Activated CD4-positive, CD25-positive, alpha-beta regulatory T cell treated with anti-CD3 and anti-CD28 coated beads, Interleukin-2, amount 50 U/mL, for 16 hours (primary cell): Measurements from ENCODE around the gene EMC6.
"Not testable (repeated sequence)": the region's sequence is repeated elsewhere in the genome, so short reads cannot be mapped to it uniquely, and the experiment has no call there.

Source experiments
- DNase-seq: peaks from one replicate; pipeline ENCODE4 v3.0.0-alpha.2; 2020; ENCODE audit warnings: low read depth, low spot score

The EMC6 gene

DNA sequence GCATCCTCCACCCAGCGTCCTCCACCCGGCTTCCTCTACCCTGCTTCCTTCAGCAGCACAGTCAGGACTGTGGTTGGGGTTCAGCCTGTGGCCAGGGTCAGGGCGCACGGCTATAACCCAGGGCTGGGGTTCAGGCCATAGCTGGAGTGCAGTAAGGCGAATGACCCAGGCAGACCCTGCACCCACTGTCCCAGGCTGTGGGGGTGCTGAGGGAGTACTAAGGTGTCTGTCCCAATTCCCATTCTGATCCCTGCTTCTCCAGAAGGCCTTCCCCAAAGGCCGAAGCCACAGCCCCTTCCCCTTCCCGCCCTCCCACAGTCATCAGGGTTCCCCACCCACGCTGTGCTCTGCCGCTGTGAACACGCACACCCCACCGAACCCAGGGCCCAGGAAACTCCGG lies 12.4 kb downstream of the EMC6 start:
- DNase-seq, result no peak

DNA sequence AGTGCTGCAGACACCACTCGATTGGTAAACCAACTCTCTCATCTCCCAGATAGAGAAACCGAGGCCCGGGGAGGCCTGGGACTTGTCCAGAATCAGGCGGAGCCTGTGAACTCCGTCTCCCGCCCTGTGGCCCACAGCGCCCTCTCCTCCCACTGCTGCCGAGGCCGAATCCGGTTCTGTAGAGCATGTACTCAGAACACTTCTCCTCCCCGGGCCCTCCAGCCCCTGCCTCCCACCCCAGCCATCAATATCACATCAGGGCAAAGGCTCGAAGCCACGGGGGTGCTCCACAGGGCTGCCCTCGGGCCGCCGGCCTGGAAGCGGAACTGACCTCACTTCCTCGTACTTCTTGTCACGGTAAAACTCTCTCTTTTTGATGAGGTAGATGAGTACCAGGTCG lies 13.0 kb downstream of the EMC6 start:
- no peak for DNase-seq

DNA sequence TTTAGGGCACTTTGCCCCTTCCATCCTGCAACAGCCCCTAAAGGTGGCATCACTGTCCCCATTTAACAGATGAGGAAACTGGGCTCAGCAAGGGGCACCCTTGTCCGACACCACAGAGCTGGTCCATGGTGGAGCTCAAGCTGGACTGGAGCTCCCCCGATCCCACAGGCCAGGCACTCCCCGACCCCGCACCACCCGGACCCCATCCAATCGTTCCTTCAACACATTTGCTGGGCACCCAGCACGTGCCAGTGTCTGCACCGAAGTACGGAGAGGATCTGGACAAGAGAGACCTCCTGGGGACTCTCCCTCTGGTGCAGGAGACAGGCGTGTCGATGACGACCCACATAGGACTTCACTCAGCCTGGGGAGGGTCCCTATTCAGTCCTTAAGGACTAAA lies 13.4 kb downstream of the EMC6 start:
- DNase-seq, result no peak

DNA sequence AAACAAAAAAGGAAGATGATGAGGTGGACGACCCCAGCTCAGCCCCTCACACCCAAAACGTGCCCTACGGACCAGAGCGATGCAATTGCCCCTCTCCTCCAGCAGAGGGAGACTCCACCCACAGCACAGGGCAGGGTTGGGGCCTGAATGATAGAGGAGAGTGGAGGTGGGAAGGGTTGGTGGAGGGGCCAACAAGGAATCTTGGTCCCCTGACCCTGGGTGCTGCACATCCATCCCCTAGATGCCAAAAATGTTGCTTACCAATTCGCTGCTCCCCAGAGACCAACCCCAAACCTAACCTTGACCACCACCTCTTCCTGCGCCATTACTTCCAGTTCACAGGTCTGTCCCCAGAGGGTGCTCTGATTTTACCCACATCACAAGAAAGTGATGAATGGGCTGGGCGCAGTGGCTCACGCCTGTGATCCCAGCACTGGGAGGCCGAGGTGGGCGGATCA lies 14.5 kb downstream of the EMC6 start:
- DNase-seq, result no peak

DNA sequence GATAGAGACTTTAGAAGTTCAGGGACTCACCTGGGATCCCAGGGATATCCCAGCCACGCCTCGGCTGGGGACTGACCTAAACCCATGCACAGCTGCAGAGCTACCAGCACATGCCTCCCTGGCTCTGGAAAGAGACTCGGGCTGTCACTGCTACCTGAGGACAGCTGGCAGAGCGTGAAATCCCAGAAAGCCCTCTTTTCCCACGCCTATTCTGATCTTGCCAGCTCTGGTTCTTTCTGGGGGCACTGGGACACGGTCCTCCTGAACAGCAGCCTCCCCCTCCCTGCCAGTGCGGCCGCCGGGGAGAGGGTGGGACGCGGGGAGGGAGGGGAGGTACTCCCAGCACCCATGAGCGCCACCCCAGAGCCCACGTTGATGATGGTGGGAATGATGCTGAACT lies 16.6 kb downstream of the EMC6 start:
- no peak for DNase-seq

DNA sequence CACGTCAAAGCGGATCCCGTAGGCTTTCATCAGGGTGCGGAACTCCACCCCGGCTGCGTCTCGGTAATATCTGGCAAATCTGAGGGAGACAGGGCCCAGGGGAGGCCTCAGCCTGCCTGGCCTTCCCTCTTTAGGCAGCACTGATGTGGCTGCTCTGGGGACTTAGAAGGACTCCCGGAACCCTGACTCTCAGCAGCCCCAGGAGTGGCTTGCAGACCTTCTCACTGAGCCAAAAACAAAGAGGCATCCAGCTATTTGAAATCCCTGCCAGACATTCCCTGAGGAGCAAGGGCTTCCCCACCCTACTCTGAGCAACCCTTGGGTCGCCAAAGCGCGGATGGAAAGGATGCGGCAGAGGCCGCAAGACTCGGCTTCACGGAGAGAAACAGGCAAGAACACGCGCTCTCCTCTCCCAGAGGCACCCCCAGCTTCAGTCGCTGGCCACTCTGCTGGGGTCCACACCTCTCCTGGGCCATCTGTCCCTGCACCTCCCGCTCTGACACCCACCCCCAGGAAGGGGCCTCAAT lies 19.5 kb downstream of the EMC6 start:
- no peak for DNase-seq

DNA sequence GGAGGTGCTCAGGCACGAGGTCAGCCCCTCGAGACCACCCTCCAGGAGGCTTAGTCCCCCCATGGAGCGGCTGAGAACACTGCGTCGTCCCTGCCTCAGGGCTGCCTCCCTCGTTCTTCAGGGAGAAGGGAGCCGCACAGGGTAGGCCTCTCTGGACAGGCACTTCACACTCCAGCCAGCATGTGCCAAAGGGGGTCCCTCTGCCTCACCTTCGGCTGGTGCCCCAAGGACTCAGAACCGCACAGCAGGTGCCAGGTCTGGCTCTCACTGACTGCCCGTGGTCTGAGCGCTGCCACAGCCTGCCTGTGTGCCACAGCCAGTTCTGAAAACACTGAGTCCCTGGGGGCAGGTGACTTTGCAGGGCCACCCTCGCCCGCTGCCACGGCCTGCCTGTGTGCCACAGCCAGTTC lies 20.2 kb downstream of the EMC6 start:
- DNase-seq, result no peak

DNA sequence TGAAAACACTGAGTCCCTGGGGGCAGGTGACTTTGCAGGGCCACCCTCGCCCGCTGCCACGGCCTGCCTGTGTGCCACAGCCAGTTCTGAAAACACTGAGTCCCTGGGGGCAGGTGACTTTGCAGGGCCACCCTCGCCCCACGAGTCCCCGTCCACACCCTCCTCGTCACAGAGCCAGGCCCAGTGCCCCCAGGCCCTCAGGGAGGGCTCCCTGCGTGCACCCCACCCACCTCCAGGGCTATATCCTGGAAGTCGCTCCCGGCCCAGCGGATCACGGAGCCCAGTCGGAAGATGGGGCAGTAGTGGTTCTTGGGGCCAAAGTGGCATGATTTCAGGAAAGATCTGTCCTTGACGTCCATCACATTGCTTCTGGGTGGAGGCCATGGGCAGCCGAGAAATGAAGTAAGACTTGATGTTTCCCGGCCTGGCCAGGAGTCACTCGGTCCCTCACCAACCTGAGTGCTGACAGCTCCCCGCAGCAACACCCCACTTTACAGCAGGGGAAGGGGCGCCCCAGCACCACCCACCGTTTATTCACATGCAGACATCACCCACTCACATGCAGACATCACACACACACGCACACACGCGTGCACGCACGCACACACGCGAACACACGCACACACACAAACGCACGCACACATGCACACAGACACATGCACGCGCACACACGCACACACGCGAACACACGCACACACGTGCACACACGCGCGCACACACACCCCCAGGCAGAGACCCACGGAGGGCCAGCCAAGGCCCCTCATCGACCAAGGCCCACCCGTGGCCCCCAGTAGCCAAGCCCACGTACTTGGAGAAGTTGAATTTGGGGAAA lies 20.9 kb downstream of the EMC6 start:
- no peak for DNase-seq

DNA sequence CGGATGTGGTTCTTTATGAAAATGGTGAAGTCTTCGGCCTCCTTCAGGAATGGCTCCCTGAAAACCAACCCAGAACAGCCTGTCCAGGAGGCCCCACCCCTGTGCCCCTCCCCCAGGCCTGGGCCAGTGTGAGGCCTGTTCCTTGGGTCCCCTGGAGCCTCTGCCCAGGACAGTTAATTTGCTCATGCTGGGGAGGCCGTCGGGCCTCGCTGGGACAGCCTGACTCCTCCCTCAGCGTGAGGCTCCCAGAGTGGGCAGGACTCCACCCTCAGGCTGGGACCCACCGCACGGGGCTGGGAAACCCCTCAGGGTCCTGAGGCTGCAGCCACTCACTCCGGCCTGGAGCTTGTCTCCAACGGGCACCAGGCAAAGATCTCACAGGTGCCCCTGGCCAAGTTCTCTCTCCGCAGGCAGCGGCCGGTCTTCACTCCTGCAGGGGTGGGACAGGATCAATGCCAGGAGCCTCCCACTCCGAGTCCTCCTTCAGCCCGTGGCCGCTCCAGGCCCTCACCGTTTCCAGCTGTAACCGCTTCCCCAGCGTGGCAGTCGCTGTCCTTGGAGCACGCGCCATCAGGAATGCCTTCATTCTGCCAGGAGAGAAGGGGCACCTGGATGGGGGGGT lies 21.6 kb downstream of the EMC6 start:
- no peak for DNase-seq

DNA sequence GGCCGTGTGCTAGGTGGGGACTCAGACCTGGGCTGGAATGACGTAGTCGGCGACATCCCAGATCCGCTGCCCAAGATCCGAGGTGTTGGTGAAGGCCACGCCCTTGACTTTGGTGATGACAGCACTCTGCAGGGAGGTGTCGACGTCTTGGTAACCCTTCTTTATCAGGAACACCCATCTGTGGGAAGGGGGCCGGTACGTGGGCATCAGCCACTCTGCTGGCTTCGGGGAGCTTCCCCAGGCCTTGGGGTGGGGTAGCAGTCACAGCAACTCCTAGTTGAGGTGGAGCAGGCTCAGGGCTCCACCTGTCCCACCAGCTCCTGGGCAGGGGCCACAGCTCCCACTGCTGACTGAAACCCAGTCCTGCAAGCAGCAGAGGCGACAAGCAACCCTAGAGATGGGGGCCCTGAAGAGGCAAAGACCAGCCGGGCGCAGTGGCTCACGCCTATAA lies 23.0 kb downstream of the EMC6 start:
- no peak for DNase-seq

DNA sequence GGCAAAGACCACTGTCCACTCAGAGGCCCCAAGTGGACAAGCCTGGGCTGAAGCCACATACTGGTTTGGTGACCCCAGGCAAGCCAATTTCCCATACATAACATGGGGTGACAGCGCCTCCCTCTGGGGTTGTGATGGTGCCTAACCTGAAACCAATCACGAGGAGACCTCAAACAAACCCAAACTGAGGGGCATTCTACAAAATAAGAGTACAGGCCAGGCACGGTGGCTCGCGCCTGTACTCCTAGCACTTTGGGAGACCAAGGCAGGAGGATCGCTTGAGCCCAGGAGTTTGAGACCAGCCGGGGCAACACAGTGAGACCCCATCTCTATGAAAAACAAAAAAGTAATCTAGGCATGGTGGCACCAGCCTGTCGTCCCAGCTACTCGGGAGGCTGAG lies 23.7 kb downstream of the EMC6 start:
- DNase-seq, result no peak

DNA sequence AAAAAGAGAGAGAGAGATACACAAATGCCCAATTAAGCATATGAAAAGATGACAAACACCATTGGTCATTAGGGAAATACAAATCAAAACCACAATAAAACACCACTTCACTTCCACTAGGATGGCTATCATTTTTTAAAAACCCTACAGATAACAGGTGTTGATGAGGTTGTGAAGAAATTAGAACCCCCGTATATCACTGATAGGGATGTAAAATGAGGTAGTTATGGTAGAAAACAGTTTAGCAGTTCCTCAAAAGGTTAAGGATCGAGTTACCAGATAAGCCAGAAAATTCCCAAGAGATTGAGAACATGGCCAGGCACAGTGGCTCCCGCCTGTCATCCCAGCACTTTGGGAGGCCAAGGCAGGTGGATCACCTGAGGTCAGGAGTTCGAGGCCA lies 24.5 kb downstream of the EMC6 start:
- DNase-seq, result no peak

DNA sequence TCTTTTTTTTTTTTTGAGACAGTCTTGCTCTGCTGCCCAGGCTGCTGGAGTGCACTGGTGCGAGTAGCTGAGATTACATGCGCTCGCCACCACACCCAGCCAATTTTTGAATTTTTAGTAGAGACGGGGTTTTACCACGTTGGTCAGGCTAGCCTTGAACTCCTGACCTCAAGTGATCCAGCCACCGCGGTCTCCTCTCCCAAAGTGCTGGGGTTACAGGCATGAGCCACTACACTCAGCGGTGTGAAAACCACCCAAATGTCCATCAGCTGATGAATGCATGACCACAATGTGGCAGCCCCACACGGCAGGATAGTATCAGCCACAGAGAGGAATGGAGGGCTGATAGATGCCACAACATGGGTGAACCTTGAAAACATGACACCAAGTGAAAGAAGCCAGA lies 25.2 kb downstream of the EMC6 start:
- DNase-seq, result no peak

DNA sequence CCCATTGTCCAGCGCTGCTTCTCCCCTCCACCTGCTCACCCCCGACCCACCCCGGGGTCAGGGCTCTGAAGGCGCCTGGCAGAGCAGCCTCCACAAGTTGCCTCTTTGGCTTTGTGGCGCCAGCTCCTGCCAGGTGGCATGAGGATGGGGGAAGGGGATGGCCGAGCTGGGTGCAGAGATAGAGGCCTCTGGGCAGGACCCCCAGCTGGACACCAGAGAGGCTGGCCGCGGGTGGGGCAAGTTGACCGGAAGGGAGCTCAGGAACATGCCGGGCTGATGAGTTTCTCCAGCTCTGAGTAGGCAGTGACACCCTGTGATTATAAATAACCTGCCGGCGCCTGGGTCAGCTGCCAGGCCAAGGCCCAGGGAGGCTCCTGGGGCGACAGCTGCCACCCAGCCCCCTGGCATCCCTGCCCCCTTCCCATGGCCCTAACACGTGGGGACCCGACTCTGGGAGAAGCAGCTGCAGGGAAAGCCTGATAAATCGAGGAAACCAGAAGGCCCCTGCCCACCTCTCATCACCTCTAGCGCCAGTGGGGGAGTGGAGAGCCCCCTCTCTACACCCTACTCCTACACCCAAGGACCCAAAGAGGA lies 26.6 kb downstream of the EMC6 start:
- no peak for DNase-seq

DNA sequence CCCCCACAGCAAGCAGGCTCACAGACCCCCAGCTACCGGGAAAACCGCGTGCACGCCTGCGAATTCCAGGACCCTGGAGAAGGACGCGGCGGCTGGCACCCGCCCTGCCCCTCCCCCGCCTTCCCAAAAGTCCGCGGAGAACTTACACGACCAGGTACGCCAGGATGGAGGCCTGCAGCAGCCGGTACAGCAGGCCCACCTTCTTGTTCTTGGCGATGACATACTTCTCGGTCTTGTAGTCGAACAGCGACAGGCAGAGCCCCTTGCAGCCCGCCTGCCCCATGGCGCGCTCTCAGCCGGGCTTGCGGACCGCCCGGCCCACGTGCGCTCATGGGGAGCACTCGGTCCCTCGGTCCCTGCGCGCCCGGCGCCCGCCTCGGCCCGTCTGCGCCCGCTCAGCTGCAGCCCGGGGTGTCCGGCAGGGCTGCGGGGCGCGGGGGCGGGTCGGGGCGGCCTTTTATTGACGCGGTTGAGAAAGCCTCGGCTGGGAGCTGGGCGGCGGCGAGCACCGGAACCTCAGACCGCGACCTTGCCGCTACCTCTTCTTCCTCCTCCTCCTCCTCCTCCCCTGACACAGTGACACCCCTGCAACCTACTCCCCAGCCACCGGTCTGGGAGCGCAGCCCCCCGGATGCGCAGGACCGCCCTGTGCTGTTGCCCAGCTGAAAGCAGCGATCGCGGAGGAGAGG lies 27.3 kb downstream of the EMC6 start, which contains the start of gene P2RX5:
Gene P2RX5 (minus strand): TSS at position 433 of the 689 bp plus-strand sequence. CDS start 150 bp downstream, at position 283.
- DNase-seq, result no peak

DNA sequence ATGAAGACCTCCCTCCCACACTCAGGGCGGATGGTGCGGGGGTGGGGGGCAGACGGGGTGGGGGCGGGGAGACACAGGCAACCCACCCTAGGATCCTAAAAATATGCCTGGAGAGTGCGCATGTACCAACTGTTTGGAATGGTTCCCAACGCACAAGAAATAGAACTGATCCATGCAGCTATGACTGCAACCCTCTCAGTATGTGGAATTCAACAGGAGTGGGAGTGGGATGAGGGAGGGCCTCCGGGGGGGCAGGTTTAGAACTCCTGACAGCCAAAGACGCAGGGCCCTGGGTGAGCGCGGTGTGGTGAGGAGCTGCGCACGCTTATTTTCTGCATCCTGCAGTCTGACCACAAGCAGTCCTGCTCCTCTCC lies 28.5 kb downstream of the EMC6 start:
- DNase-seq, result no peak

DNA sequence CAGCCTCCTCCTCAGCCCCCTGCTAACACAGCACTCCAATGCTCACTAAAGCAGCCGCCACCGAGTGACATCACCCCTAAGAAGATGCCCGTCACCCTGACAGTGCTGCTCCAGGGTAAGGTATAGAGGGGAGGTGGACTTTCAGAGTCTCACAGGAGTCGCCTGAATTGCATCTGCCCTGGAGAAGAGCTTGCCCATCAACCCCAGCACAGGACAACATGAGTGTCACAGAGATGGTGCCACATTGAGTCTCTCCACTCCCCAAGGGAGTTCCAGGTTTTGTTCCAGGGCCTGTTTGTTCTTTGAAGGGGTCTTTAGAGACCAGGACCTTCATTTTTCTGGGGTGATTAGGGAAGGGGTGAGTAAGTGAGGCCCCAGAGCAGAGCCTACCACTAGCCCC lies 29.5 kb downstream of the EMC6 start:
- DNase-seq, result no peak

DNA sequence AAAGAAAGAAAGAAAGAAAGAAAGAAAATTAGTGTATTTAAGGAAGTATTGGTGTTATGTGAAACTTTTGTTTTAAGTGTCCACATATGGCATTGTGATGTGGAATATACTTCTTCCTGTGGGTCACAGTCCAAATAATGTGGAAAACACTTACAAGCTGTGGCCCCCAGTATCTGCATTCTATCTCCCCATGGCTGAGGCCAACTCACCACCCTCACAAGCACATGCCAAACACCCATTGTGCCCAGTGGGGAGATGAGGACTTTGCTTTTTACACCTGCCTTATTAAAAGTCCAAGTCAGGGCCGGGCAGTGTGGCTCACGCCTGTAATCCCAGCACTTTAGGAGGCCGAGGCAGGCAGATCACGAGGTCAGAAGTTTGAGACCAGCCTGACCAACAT lies 31.3 kb downstream of the EMC6 start:
- DNase-seq, result no peak

DNA sequence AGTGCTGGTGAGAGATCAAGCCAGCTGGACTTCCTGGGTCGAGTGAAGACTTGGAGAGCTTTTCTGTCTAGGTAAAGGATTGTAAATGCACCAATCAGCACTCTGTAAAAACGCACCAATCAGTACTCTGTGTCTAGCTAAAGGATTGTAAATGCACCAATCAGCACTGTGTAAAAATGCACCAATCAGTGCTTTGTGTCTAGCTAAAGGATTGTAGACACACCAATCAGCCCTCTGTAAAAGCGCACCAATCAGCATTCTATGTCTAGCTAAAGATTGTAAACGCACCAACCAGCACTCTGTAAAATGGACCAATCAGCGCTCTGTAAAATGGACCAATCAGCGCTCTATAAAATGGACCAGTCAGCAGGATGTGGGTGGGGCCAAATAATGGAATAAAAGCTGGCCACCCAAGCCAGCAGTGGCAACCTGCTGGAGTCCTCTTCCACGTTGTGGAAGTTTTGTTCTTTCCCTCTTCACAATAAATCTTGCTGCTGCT lies 33.5 kb downstream of the EMC6 start:
- DNase-seq, result not testable (repeated sequence)

DNA sequence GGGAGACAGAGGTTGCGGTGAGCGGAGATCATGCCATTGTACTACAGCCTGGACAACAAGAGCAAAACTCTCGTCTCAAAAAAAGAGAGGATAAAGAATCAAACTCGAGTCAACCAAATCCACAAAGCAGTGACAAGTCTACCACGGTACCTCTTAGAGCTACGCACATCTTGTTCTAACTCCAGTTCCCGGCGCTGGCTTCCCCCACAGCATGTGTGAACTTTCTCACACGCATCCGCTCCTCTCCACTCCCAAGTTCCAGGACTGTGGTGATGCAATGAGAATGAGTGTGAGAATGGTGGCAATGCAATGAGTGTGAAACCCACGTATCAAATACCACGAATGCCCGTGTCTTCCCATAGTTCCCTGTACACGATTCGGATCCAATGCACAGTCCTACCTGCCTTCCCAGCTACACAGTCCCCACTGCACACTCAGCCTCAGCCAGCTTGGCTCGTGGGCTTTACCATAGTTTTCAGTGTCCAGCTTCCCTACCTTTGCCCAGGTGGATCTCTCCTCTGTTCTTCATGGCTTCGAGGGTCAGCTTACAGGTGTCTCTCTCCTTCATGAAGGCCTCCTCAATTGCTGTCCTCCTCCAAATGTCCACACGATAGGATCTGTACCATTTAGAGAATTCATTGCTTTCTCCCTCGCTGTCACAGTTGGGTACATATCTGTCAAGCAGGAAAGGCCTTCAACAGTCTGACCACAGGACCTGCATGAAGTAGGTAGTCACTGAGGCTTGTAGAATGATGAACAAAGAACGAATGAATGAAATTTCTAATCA lies 36.5 kb downstream of the EMC6 start:
- no peak for DNase-seq

DNA sequence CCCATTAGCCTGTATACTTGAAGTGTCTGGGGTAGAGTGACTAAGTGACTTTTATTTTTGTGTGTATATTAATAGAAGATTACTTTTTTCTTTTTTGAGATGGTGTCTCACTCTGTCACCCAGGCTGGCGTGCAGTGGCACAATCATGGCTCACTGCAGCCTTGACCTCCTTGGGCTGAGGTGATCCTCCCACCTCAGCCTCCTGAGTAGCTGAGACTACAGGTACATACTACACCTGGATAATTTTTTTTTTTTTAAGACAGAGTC lies 37.0 kb downstream of the EMC6 start:
- DNase-seq, result not testable (repeated sequence)
